Small intestine (tissue), 16 donors: Measurements from ENCODE around the gene SMG1. TPM values are rescaled to one million over a fixed set of nuclear protein-coding genes. Genes with fewer than 3 reads are reported as not detected.
"Not testable (repeated sequence)": the region's sequence is repeated elsewhere in the genome, so short reads cannot be mapped to it uniquely, and the experiment has no call there.

Experiments
- DNase-seq, 2 donors: peaks; one replicate each; pipeline versions ENCODE4 v3.0.0 to v3.0.0-alpha.2; 2013
- FAIRE-seq: peaks from 2 replicates; lab custom pipeline; 2012; peaks lifted over from hg19 to GRCh38; lab: Jason Lieb, UNC
- H3K27ac ChIP-seq, 3 donors: one replicate each; pipeline ENCODE4 v1.5.1; 2013; ENCODE audit warnings: low read length in 2 of 3, mild to moderate bottlenecking in 2 of 3, control low read depth in 1 of 3, inconsistent platforms in 1 of 3, low read depth in 1 of 3, moderate library complexity in 1 of 3
- H3K27me3 ChIP-seq, 3 donors: one replicate each; pipeline ENCODE4 v1.6.1; 2013; ENCODE audit warnings: low read length in 3 of 3, inconsistent platforms in 1 of 3; ENCODE audit not compliant: control insufficient read depth in 3 of 3, insufficient read depth in 3 of 3
- H3K36me3 ChIP-seq, 3 donors: one replicate each; pipeline ENCODE4 v1.6.1; 2013; ENCODE audit warnings: low read length in 3 of 3, inconsistent platforms in 1 of 3, low read depth in 1 of 3, mild to moderate bottlenecking in 1 of 3, moderate library complexity in 1 of 3; ENCODE audit not compliant: control insufficient read depth in 3 of 3, insufficient read depth in 2 of 3
- H3K4me1 ChIP-seq, 3 donors: one replicate each; pipeline ENCODE4 v1.6.1; 2013; ENCODE audit warnings: low read length in 2 of 3, inconsistent platforms in 1 of 3, low read depth in 1 of 3, mild to moderate bottlenecking in 1 of 3, moderate library complexity in 1 of 3; ENCODE audit not compliant: control insufficient read depth in 3 of 3, insufficient read depth in 2 of 3
- H3K4me3 ChIP-seq, 3 donors: one replicate each; pipeline ENCODE4 v1.5.1; 2013; ENCODE audit warnings: low read length in 3 of 3, control low read depth in 1 of 3, inconsistent platforms in 1 of 3, low read depth in 1 of 3, mild to moderate bottlenecking in 1 of 3, moderate library complexity in 1 of 3
- H3K9me3 ChIP-seq, 2 donors: one replicate each; pipeline ENCODE4 v1.6.1; 2013; ENCODE audit warnings: low read depth in 1 of 2, low read length in 1 of 2; ENCODE audit not compliant: control insufficient read depth in 2 of 2, insufficient read depth in 1 of 2
- WGBS, 3 donors: extraction: QIAGEN DNeasy Blood & Tissue Kit; methylation state at CpG; one replicate each; pipeline ENCODE4 v1.1.7; 2013; 5-methylcytosine and 5-hydroxymethylcytosine counted together
- long read RNA-seq, 10 donors: transcript quantifications; one replicate each; lab custom pipeline, GENCODE V29; 2026
- polyA plus RNA-seq, 4 donors: library from polyadenylated mRNA; stranded (reverse) in 3 of 4; unstranded in 1 of 4; fragments of 200-250 nt in 3 of 4; fragments of 120-200 nt in 1 of 4; gene quantifications; one replicate each; pipeline versions ENCODE4 v1.2.1 to v1.2.3, GENCODE V29; 2013
- donor health status: healthy with polysubstance abuse.
- donor health status: control.
- donor health status: control.
- donor health status: Bipolar disorder and iron deficiency.
- donor health status: healthy.

Gene SMG1
- 10 to 100 TPM in 3 of 4 donors, 1 to 10 TPM in 1; 9.2 to 43.4 (median 12.1) TPM for polyA plus RNA-seq
- long read RNA-seq, donor 1 = 0 reads
- long read RNA-seq, donor 2 = 0 reads
- long read RNA-seq, donor 3, partial matches to known transcripts = 0 of 1 reads
- long read RNA-seq, donor 3, other reads (novel, unspliced or antisense) = 0 of 1 reads
- long read RNA-seq, donor 4 = 0 reads
- long read RNA-seq, donor 5 = 0 reads
- long read RNA-seq, donor 6, partial matches to known transcripts = 0 of 1 reads
- long read RNA-seq, donor 6, other reads (novel, unspliced or antisense) = 0 of 1 reads
- long read RNA-seq, donor 7 = 0 reads
- long read RNA-seq, donor 8 = 0 reads
- long read RNA-seq, donor 9 = 0 reads
- long read RNA-seq, donor 10 = 0 reads

GRCh38 chr16:18925986-18926865 lies at the start of gene SMG1:
Gene SMG1 (minus strand): TSS chr16:18926408. CDS start chr16:18926041, 367 bp downstream.
- Histone ChIP-seq H3K27ac (peak within 1 kb of the TSS; percentile 86 to 98 (median 90)), H3K4me3 (peak within 1 kb of the TSS; percentile 53 to 87 (median 57))
- not testable (repeated sequence) for H3K27me3 ChIP-seq, H3K36me3 ChIP-seq, H3K4me1 ChIP-seq, FAIRE-seq, H3K9me3 ChIP-seq
- 0 to 1% (median 0%) methylated on average over 51 to 104 of the region's 104 CpGs for WGBS, 3 donors
- peak; percentile 96 to 98 for DNase-seq

- DNase-seq = no peak
- WGBS, 3 donors = 59 to 62% (median 61%) methylated on average over 3 of the region's 3 CpGs
- H3K27ac ChIP-seq = no peak overlapping the region
- FAIRE-seq = no peak
- H3K4me1 ChIP-seq = no peaks in the 10 kb centered on the region
- no peaks in the 10 kb centered on the region for H3K27me3 ChIP-seq
- H3K4me3 ChIP-seq = no peak overlapping the region
- H3K36me3 ChIP-seq = no peaks in the 10 kb centered on the region
- H3K9me3 ChIP-seq = no peaks in the 10 kb centered on the region
Observed at GRCh38 chr16:18975109-18975508, 48.9 kb upstream of the SMG1 start.

- Histone ChIP-seq H3K27me3 (no peaks in the 10 kb centered on the region), H3K4me3 (no peak overlapping the region), H3K36me3 (no peaks in the 10 kb centered on the region), H3K9me3 (no peaks in the 10 kb centered on the region), H3K27ac (no peak overlapping the region), H3K4me1 (no peaks in the 10 kb centered on the region)
- FAIRE-seq (no peak), DNase-seq (no peak)
- 79 to 85% (median 83%) methylated on average over 4 of the region's 4 CpGs for WGBS, 3 donors
Observed at GRCh38 chr16:18969855-18970240, 43.6 kb upstream of the SMG1 start.

GRCh38 chr16:18969050-18969854 lies 43.0 kb upstream of the SMG1 start:
- Histone ChIP-seq H3K36me3 (no peaks in the 10 kb centered on the region), H3K9me3 (no peaks in the 10 kb centered on the region), H3K4me3 (peak overlapping the region in 1 of 3 donors; percentile 16), H3K27me3 (no peaks in the 10 kb centered on the region), H3K27ac (no peak overlapping the region), H3K4me1 (no peaks in the 10 kb centered on the region)
- no peak for FAIRE-seq
- 23 to 26% (median 24%) methylated on average over 18 of the region's 18 CpGs for WGBS, 3 donors
- peak; percentile 78 to 84 for DNase-seq

GRCh38 chr16:18966791-18967190 lies 40.6 kb upstream of the SMG1 start:
- DNase-seq (no peak), FAIRE-seq (no peak)
- H3K4me1 ChIP-seq = no peaks in the 10 kb centered on the region
- H3K27me3 ChIP-seq = no peaks in the 10 kb centered on the region
- no peaks in the 10 kb centered on the region for H3K9me3 ChIP-seq
- no peak overlapping the region for H3K27ac ChIP-seq
- H3K4me3 ChIP-seq = no peak overlapping the region
- WGBS, 3 donors = 91 to 95% (median 94%) methylated on average over 5 of the region's 5 CpGs
- no peaks in the 10 kb centered on the region for H3K36me3 ChIP-seq

- Histone ChIP-seq H3K27ac (no peak overlapping the region), H3K4me3 (no peak overlapping the region), H3K9me3 (no peaks in the 10 kb centered on the region), H3K27me3 (no peaks in the 10 kb centered on the region), H3K4me1 (no peaks in the 10 kb centered on the region), H3K36me3 (no peaks in the 10 kb centered on the region)
- 79 to 92% (median 83%) methylated on average over 5 of the region's 5 CpGs for WGBS, 3 donors
- no peak for FAIRE-seq
- DNase-seq = no peak
Observed at GRCh38 chr16:18965555-18965954, 39.3 kb upstream of the SMG1 start.

- peaks cover 0 to 5% (median 4%) of the 10 kb centered on the region in 3 donors for H3K4me1 ChIP-seq
- H3K27me3 ChIP-seq = no peaks in the 10 kb centered on the region
- FAIRE-seq (no peak), DNase-seq (peak in 1 of 2 donors; percentile 45)
- H3K27ac ChIP-seq = no peak overlapping the region
- no peaks in the 10 kb centered on the region for H3K9me3 ChIP-seq
- 52 to 60% (median 54%) methylated on average over 2 of the region's 2 CpGs for WGBS, 3 donors
- H3K36me3 ChIP-seq = no peaks in the 10 kb centered on the region
- H3K4me3 ChIP-seq = no peak overlapping the region
Observed at GRCh38 chr16:18959031-18959505, 32.9 kb upstream of the SMG1 start.

GRCh38 chr16:18958621-18959029 lies 32.4 kb upstream of the SMG1 start:
- Histone ChIP-seq H3K27me3 (no peaks in the 10 kb centered on the region), H3K36me3 (no peaks in the 10 kb centered on the region), H3K4me1 (peaks cover 0 to 5% (median 4%) of the 10 kb centered on the region in 3 donors), H3K9me3 (no peaks in the 10 kb centered on the region), H3K27ac (no peak overlapping the region), H3K4me3 (no peak overlapping the region)
- 61 to 64% (median 63%) methylated on average over 2 of the region's 2 CpGs for WGBS, 3 donors
- DNase-seq (no peak), FAIRE-seq (no peak)
